ENCODE measurements around the gene AZIN2.

GRCh38 chr1:33131191-33131590 lies 50.2 kb downstream of the AZIN2 start:
- no peak for TF ChIP-seq EZH2phosphoT487 (IDR thresholded peaks at IDR 0.05; ENCODE audit: borderline replicate concordance, low read depth, low read length)
- no peak for TF ChIP-seq CTCF (conservative IDR thresholded peaks at IDR 0.05; ENCODE audit: low read length)
